B cell (primary cell): ENCODE data around the gene UBE4A.

Source experiments
- EZH2 ChIP-seq: IDR thresholded peaks from 2 replicates; pipeline ENCODE4 v1.6.1; 2012; ENCODE audit warnings: borderline replicate concordance, low read depth, mild to moderate bottlenecking, moderate library complexity, low read length; ENCODE audit not compliant: insufficient read depth, poor library complexity, severe bottlenecking
- TF ChIP-seq, protein P1 (sequence below): fragments of 200-600 bp; IDR thresholded peaks from one replicate; pipeline ENCODE4 v1.8.0; 2022; ENCODE audit warnings: antibody characterized with exemption, mild to moderate bottlenecking

GRCh38 chr11:118411530-118411929 lies 52.1 kb downstream of the UBE4A start:
- TF ChIP-seq, protein P1, sequence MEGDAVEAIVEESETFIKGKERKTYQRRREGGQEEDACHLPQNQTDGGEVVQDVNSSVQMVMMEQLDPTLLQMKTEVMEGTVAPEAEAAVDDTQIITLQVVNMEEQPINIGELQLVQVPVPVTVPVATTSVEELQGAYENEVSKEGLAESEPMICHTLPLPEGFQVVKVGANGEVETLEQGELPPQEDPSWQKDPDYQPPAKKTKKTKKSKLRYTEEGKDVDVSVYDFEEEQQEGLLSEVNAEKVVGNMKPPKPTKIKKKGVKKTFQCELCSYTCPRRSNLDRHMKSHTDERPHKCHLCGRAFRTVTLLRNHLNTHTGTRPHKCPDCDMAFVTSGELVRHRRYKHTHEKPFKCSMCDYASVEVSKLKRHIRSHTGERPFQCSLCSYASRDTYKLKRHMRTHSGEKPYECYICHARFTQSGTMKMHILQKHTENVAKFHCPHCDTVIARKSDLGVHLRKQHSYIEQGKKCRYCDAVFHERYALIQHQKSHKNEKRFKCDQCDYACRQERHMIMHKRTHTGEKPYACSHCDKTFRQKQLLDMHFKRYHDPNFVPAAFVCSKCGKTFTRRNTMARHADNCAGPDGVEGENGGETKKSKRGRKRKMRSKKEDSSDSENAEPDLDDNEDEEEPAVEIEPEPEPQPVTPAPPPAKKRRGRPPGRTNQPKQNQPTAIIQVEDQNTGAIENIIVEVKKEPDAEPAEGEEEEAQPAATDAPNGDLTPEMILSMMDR = no peak
- TF ChIP-seq EZH2 = no peak
